ENCODE measurements around the gene CYGB. TPM values are rescaled to one million over a fixed set of nuclear protein-coding genes. Genes with fewer than 3 reads are reported as not detected.

Gene CYGB
- total and polyA plus RNA-seq, 2 of the 13 experiments (the other 11 are each of a cell fraction or from before 2014, with no cell fraction given), result 18.9 to 27.1 TPM

- H3K79me2 ChIP-seq (ENCODE audit: insufficient read depth, low read length), result no peaks in the 10 kb centered on the region
- ChIA-PET POLR2A (interaction anchor here (0.6 to 12.2 kb wide), 4 partner anchors 9 to 82 kb away, joined by 3 to 252 read pairs (median 7); partner anchors contain the start of gene RHBDF2), CTCF (ENCODE audit: low intra/inter-chr PET ratio, low total read pairs) (no interaction called here)
- WGBS (ENCODE audit: low lambda C conversion rate), result 59% methylated on average over 11 of the region's 11 CpGs
- H3K36me3 ChIP-seq (replicated peaks in 1 of 2; ENCODE audit: control insufficient read depth in 1 of 2, insufficient read depth in 2 of 2, low read length in 2 of 2), result 0 out of 5 replicates have a peak, but pooled peaks cover 0 to 3% of the 10 kb centered on the region in 2 experiments
- intact Hi-C loops (cut with micrococcal nuclease; ENCODE audit: unreplicated experiment) (no loop called here), in situ Hi-C loops (cut with HindIII; ENCODE audit: extremely low pct_ligation_motif_present, low pct_unique_long_range_greater_than_20kb) (no loop called here)
- DNase-seq (ENCODE audit: low spot score), result no peak
- peaks cover 43% of the 10 kb centered on the region for H3K4me1 ChIP-seq (ENCODE audit: insufficient read depth, low read length)
- H2AFZ ChIP-seq (ENCODE audit: low read length), result no peak overlapping the region
- peak overlapping the region; percentile 2; the same call in 1 of the 2 replicates for H3K9ac ChIP-seq (ENCODE audit: insufficient read depth, low read depth, low read length)
- FAIRE-seq, result no peak
- TSS peak; percentile 73 for BruUV-seq (replicated peaks)
- ATAC-seq, result peak; percentile 32
- H3K27me3 ChIP-seq (ENCODE audit: control insufficient read depth in 1 of 2, insufficient read depth in 2 of 2, low read length in 2 of 2), result no peaks in the 10 kb centered on the region
- peak overlapping the region; percentile 54 for H3K4me2 ChIP-seq (ENCODE audit: low read depth, low read length)
- no peaks in the 10 kb centered on the region for H4K20me1 ChIP-seq (ENCODE audit: insufficient read depth, low read length)
- peak overlapping the region; percentile 63 for H3K27ac ChIP-seq (ENCODE audit: extremely low read length, insufficient read depth, low read length)
- no peaks in the 10 kb centered on the region for H3K9me3 ChIP-seq (ENCODE audit: low read length)
- peak overlapping the region in 1 of 3 experiments; percentile 45; a peak in 2 of 6 replicates for H3K4me3 ChIP-seq (replicated peaks in 1 of 3; ENCODE audit: insufficient read depth in 1 of 3, low read depth in 2 of 3, low read length in 3 of 3)
- TF ChIP-seq MLXIP (CRISPR knock-in tag; IDR thresholded peaks at IDR 0.05; ENCODE audit: borderline replicate concordance), result no peak
- 0 out of 2 replicates have a peak, but pooled peaks have one; percentile 55 for TF ChIP-seq ZSCAN21 (CRISPR knock-in tag; IDR thresholded peaks at IDR 0.05; ENCODE audit: borderline replicate concordance)
- TF ChIP-seq ZZZ3 (CRISPR knock-in tag; IDR thresholded peaks at IDR 0.05; ENCODE audit: borderline replicate concordance), result no peak
- TF ChIP-seq, protein P1, sequence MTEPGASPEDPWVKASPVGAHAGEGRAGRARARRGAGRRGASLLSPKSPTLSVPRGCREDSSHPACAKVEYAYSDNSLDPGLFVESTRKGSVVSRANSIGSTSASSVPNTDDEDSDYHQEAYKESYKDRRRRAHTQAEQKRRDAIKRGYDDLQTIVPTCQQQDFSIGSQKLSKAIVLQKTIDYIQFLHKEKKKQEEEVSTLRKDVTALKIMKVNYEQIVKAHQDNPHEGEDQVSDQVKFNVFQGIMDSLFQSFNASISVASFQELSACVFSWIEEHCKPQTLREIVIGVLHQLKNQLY (CRISPR knock-in tag; IDR thresholded peaks at IDR 0.05), result no peak
- no peak for TF ChIP-seq ISX (CRISPR knock-in tag; conservative IDR thresholded peaks at IDR 0.05)
- TF ChIP-seq TRIM22 (IDR thresholded peaks at IDR 0.05), result no peak
- TF ChIP-seq POLR2G (IDR thresholded peaks at IDR 0.05; ENCODE audit: low read depth, low read length), result peak; percentile 62; the same call in 1 of the 2 replicates
- no peak for TF ChIP-seq TP53 (CRISPR knock-in tag; conservative IDR thresholded peaks at IDR 0.05)
- TF ChIP-seq ZNF274 (CRISPR knock-in tag; IDR thresholded peaks at IDR 0.05), result 0 out of 2 replicates have a peak, but pooled peaks have one; percentile 68
- no peak for TF ChIP-seq MATR3 (CRISPR knock-in tag; IDR thresholded peaks at IDR 0.05)
- TF ChIP-seq ZNF547 (CRISPR knock-in tag; IDR thresholded peaks at IDR 0.05), result 0 out of 2 replicates have a peak, but pooled peaks have one; percentile 16
- TF ChIP-seq, protein P2, sequence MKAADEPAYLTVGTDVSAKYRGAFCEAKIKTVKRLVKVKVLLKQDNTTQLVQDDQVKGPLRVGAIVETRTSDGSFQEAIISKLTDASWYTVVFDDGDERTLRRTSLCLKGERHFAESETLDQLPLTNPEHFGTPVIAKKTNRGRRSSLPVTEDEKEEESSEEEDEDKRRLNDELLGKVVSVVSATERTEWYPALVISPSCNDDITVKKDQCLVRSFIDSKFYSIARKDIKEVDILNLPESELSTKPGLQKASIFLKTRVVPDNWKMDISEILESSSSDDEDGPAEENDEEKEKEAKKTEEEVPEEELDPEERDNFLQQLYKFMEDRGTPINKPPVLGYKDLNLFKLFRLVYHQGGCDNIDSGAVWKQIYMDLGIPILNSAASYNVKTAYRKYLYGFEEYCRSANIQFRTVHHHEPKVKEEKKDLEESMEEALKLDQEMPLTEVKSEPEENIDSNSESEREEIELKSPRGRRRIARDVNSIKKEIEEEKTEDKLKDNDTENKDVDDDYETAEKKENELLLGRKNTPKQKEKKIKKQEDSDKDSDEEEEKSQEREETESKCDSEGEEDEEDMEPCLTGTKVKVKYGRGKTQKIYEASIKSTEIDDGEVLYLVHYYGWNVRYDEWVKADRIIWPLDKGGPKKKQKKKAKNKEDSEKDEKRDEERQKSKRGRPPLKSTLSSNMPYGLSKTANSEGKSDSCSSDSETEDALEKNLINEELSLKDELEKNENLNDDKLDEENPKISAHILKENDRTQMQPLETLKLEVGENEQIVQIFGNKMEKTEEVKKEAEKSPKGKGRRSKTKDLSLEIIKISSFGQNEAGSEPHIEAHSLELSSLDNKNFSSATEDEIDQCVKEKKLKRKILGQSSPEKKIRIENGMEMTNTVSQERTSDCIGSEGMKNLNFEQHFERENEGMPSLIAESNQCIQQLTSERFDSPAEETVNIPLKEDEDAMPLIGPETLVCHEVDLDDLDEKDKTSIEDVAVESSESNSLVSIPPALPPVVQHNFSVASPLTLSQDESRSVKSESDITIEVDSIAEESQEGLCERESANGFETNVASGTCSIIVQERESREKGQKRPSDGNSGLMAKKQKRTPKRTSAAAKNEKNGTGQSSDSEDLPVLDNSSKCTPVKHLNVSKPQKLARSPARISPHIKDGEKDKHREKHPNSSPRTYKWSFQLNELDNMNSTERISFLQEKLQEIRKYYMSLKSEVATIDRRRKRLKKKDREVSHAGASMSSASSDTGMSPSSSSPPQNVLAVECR (CRISPR knock-in tag; IDR thresholded peaks at IDR 0.05; ENCODE audit: borderline replicate concordance), result 0 out of 2 replicates have a peak, but pooled peaks have one; percentile 12
- TF ChIP-seq ZBTB38 (CRISPR knock-in tag; IDR thresholded peaks at IDR 0.05), result peak; percentile 56; the same call in 1 of the 2 replicates
- TF ChIP-seq SP4 (CRISPR knock-in tag; IDR thresholded peaks at IDR 0.05), result peak; percentile 48; the same call in 1 of the 2 replicates
- peak; percentile 92 for TF ChIP-seq ZKSCAN5 (CRISPR knock-in tag; IDR thresholded peaks at IDR 0.05)
Observed at GRCh38 chr17:76484228-76484725, 53.2 kb downstream of the CYGB start.
